Measurements from ENCODE around the gene LRIT3. TPM values are rescaled to one million over a fixed set of nuclear protein-coding genes. Genes with fewer than 3 reads are reported as not detected.
A peak's percentile ranks its signal among the peaks of the same experiment; 100 is the strongest.
"Not testable (repeated sequence)": the region's sequence is repeated elsewhere in the genome, so short reads cannot be mapped to it uniquely, and the experiment has no call there.

The LRIT3 gene
- total and polyA plus RNA-seq, 8 donors = 0.12 to 0.73 (median 0.44) TPM

DNA sequence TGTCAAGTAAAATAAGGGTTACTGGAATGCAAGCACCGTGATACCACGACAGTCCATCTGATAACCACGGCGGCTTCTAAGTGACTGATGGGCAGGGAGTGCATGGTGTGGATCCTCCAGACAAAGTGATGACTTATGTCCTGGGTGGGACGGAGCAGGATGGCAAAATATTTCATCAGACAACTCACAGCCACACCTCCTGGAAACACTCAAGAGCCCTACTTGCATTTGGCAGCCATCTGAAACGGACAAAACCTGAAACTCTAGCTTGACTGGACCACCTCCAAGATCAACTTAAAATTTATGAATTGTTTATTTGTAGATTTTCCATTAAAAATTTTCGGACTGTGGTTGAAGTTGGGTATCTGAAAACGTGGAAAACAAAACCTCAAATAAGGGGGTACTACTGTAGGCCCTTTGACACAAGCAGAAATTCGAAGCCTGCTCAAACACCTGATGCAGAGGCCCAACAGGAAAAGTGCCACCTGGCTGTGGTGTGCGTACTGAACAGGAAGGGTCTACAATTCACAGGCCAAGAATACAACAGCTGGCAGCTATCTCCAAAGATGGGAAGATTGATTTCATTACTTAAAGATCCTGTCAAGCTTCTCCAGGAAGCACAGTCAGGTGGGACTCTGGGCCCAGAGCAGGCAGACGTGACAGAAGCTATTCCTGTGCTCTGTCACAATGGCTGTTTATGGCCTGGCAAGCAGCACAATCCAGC is 26.0 kb downstream of the LRIT3 start:
- no peak for ATAC-seq
- intact Hi-C loops (cut with DNase I) = no loop called here
- TF ChIP-seq, protein P1, sequence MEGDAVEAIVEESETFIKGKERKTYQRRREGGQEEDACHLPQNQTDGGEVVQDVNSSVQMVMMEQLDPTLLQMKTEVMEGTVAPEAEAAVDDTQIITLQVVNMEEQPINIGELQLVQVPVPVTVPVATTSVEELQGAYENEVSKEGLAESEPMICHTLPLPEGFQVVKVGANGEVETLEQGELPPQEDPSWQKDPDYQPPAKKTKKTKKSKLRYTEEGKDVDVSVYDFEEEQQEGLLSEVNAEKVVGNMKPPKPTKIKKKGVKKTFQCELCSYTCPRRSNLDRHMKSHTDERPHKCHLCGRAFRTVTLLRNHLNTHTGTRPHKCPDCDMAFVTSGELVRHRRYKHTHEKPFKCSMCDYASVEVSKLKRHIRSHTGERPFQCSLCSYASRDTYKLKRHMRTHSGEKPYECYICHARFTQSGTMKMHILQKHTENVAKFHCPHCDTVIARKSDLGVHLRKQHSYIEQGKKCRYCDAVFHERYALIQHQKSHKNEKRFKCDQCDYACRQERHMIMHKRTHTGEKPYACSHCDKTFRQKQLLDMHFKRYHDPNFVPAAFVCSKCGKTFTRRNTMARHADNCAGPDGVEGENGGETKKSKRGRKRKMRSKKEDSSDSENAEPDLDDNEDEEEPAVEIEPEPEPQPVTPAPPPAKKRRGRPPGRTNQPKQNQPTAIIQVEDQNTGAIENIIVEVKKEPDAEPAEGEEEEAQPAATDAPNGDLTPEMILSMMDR (IDR thresholded peaks at IDR 0.05) = no peak

DNA sequence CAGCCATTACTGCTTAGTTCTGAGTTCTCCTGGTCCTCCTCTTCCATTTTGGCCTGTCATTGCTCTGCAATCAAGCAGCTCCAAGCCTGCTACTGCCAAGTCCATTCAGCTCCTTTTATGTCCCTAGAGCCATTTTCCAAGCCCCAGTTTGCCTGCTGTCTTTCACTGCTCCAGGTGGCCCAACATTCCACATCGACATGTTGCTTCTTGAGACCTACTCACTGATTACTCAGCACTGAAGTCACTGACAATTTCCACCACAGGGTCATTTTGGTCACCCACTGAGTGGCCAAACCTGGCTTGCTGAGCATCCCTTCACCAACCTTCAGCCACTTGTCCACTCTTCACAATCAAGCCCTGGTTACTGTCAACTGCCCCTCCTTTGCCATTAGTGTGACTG is 27.2 kb downstream of the LRIT3 start:
- ATAC-seq (no peak), DNase-seq (no peak)
- TF ChIP-seq, protein P1 (IDR thresholded peaks at IDR 0.05) = no peak
- no peaks in the 10 kb centered on the region for H3K9me3 ChIP-seq
- H3K27ac ChIP-seq = no peak overlapping the region
- no peak overlapping the region for H3K4me3 ChIP-seq
- intact Hi-C loops (cut with DNase I) = no loop called here
- H3K36me3 ChIP-seq = no peaks in the 10 kb centered on the region
- H3K27me3 ChIP-seq = no peaks in the 10 kb centered on the region
- no peaks in the 10 kb centered on the region for H3K4me1 ChIP-seq

More for the DNA sequence above, 26.0 kb downstream of the LRIT3 start:
- Histone ChIP-seq H3K27ac (no peak overlapping the region), H3K9me3 (no peaks in the 10 kb centered on the region), H3K4me3 (no peak overlapping the region), H3K27me3 (no peaks in the 10 kb centered on the region), H3K4me1 (no peaks in the 10 kb centered on the region), H3K36me3 (no peaks in the 10 kb centered on the region)
- DNase-seq = peak in 1 of 4 donors; percentile 17

DNA sequence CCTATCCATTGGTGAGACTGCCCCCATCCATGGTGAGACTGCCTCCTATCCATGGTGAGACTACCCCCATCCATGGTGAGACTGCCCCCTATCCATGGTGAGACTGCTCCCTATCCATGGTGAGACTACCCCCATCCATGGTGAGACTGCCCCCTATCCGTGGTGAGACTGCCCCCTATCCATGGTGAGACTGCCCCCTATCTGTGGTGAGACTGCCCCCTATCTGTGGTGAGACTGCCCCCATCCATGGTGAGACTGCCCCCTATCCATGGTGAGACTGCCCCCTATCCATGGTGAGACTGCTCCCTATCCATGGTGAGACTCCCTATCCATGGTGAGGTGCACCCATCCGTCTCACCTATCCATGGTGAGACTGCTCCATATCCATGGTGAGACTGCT is 27.6 kb downstream of the LRIT3 start:
- H3K36me3 ChIP-seq; ATAC-seq; H3K4me3 ChIP-seq; DNase-seq; H3K9me3 ChIP-seq; H3K27me3 ChIP-seq; H3K27ac ChIP-seq; intact Hi-C loops (cut with DNase I); H3K4me1 ChIP-seq: not testable (repeated sequence)

DNA sequence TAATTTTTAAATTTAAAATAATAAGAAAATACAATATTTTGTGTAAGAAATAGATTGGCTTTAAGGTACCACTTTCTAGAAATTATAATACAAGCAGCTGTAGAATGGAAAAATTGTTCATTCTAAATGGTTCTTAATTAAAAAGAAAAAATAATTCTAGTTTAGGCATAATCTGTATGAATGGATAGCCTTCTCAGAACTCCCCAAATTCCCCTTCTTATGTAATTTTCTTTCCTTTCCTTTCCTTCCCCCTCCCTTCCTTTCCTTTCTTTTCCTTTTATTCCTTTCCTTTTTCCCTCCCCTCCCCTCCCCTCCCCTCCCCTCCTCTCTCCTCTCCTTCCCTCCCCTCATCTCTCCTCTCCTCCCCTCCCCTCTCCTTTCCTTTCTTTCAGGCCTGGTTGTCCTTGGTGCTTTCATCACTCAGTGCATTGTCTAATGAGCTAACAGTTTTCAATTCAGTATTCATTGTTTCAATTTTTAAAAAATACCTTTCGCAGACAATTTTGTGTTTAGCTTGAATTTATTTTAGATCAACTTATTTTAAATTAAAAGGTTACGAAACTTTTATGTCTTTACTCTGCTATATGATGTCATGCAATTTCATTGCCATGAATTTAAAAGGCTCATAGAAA is 28.8 kb downstream of the LRIT3 start:
- no peaks in the 10 kb centered on the region for H3K27me3 ChIP-seq

DNA sequence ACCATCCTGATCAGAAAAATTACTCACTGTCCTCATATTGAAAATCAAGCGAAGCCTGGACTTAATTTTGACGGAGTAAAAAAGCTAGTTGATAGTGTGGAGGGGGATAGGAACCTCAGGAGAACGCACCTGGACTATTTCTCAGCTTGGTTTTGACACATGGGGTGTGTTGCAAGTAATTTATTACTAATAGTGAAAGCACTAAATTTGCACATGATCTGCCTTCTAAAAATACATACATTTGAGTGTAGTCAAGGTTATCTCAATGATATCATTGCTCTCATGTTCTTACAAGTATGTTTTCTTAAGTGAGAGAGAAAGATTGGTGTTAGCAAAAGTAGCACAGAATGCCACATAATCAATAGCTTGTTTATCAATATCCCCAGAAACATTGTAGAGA is 29.5 kb downstream of the LRIT3 start:
- Histone ChIP-seq H3K36me3 (no peaks in the 10 kb centered on the region), H3K9me3 (no peaks in the 10 kb centered on the region), H3K27me3 (no peaks in the 10 kb centered on the region), H3K4me1 (no peaks in the 10 kb centered on the region), H3K27ac (no peak overlapping the region), H3K4me3 (no peak overlapping the region)
- TF ChIP-seq, protein P1 (IDR thresholded peaks at IDR 0.05) = no peak
- DNase-seq = no peak
- no peak for ATAC-seq
- intact Hi-C loops (cut with DNase I) = no loop called here

More for the DNA sequence above, 28.8 kb downstream of the LRIT3 start:
- ATAC-seq = no peak
- H3K9me3 ChIP-seq = no peaks in the 10 kb centered on the region
- no peak overlapping the region for H3K4me3 ChIP-seq
- H3K36me3 ChIP-seq = no peaks in the 10 kb centered on the region
- DNase-seq = no peak
- intact Hi-C loops (cut with DNase I) = no loop called here
- TF ChIP-seq, protein P1 (IDR thresholded peaks at IDR 0.05) = no peak
- no peaks in the 10 kb centered on the region for H3K4me1 ChIP-seq
- no peak overlapping the region for H3K27ac ChIP-seq
